Activated naive CD8-positive, alpha-beta T cell treated with anti-CD3 and anti-CD28 coated beads, Interleukin-2, amount 50 U/mL, for 24 hours (primary cell): ENCODE data around the gene VDAC2.

Experiments
- ATAC-seq: fragments of 150-1000 bp; cut with Tn5 transposase; one replicate; pipeline ENCODE4 v1.10.0; 2021
- DNase-seq: peaks from one replicate; pipeline ENCODE4 v3.0.0; 2021
- H3K27ac Mint-ChIP-seq: one replicate; pipeline ENCODE4 v1.8.0; 2021; ENCODE audit warnings: mild to moderate bottlenecking, mixed read lengths
- H3K27me3 Mint-ChIP-seq: one replicate; pipeline ENCODE4 v1.8.0; 2021; ENCODE audit warnings: mixed read lengths
- H3K36me3 Mint-ChIP-seq: one replicate; pipeline ENCODE4 v1.8.0; 2021; ENCODE audit warnings: low read depth, mixed read lengths
- H3K4me1 Mint-ChIP-seq: one replicate; pipeline ENCODE4 v1.8.0; 2021; ENCODE audit warnings: mixed read lengths
- H3K4me3 Mint-ChIP-seq: one replicate; pipeline ENCODE4 v1.8.0; 2021; ENCODE audit warnings: mild to moderate bottlenecking, moderate library complexity, mixed read lengths
- H3K9me3 Mint-ChIP-seq: one replicate; pipeline ENCODE4 v1.8.0; 2021; ENCODE audit warnings: mixed read lengths

The VDAC2 gene

DNA sequence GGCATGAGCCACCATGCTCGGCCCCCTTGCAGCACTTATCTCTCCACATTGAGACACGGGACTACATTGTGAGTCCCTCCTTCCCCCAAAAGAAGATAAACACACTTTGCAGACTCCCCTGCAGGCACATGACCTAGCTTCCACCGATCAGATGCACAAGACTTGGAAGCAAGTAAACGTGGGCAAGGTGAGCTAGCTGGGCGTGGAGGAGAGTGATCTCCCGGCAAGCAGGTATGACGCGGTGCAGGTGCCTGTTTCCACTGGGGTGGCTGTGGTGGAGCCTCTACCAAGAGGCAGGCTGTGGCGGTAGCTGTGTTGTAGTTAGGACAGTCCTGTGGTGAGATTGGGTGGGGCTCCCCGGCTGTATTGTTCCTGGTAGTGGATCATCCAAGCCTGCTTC lies 32.8 kb downstream of the VDAC2 start:
- Mint-ChIP-seq H3K36me3 (no peaks in the 10 kb centered on the region), H3K4me1 (no peaks in the 10 kb centered on the region), H3K27me3 (no peaks in the 10 kb centered on the region), H3K27ac (no peak overlapping the region), H3K4me3 (no peak overlapping the region), H3K9me3 (no peaks in the 10 kb centered on the region)
- ATAC-seq: no peak
- no peak for DNase-seq

- no peaks in the 10 kb centered on the region for H3K4me1 Mint-ChIP-seq
- H3K27ac Mint-ChIP-seq: no peak overlapping the region
- H3K36me3 Mint-ChIP-seq: no peaks in the 10 kb centered on the region
- no peaks in the 10 kb centered on the region for H3K9me3 Mint-ChIP-seq
- no peaks in the 10 kb centered on the region for H3K27me3 Mint-ChIP-seq
- H3K4me3 Mint-ChIP-seq: no peak overlapping the region
- DNase-seq (no peak), ATAC-seq (no peak)
Observed at GRCh38 chr10:75244487-75245353, 34.1 kb downstream of the VDAC2 start.

DNA sequence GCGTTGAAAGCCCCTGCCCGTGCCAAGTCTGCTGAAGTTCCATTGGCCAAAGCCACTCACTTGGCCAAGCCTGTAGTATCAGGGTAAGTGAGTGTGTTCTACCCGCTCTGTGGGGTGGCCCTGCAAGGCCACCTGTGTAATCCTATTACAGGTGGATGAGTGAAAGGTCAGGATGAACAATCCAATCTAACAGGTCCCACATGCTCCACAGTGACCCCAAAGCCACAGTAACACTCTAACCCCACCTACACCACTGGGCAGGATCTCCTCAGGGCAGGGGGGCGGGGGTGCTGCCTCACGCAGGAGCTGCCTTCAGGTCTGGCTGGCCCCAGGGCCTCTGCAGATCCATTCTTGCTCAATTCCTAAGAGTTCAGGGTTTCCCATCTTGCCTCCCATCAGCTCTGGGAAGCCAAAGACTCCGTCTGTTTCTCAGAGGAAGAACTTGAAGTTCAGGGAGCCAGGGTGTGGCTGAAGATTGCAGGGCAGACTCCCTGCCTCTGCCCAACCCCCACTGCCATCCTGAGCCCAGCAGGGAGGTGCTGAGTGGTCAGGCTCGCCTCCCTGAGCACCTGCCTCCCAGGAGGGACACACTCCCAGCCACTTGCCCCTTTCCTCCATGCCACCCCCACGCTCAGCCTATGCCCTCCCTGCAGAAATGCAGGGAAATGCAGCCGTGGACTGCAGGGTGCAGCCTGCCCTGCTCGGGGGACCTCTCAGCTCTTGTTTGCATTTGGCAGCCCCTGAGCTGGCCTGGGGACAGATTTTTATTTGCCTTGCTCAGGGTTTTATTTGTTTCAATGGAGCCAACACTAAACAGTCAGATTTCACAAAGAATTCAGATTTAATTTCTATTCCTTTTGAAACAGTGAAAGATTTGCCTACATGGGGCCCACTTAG lies 35.0 kb downstream of the VDAC2 start:
- no peaks in the 10 kb centered on the region for H3K27me3 Mint-ChIP-seq
- ATAC-seq (no peak), DNase-seq (no peak)
- no peaks in the 10 kb centered on the region for H3K4me1 Mint-ChIP-seq
- no peak overlapping the region for H3K4me3 Mint-ChIP-seq
- H3K36me3 Mint-ChIP-seq: no peaks in the 10 kb centered on the region
- no peaks in the 10 kb centered on the region for H3K9me3 Mint-ChIP-seq
- H3K27ac Mint-ChIP-seq: no peak overlapping the region

GRCh38 chr10:75246506-75246905 lies 35.9 kb downstream of the VDAC2 start:
- Mint-ChIP-seq H3K27ac (no peak overlapping the region), H3K4me1 (no peaks in the 10 kb centered on the region), H3K4me3 (no peak overlapping the region), H3K27me3 (no peaks in the 10 kb centered on the region), H3K36me3 (no peaks in the 10 kb centered on the region), H3K9me3 (no peaks in the 10 kb centered on the region)
- ATAC-seq (no peak), DNase-seq (no peak)

DNA sequence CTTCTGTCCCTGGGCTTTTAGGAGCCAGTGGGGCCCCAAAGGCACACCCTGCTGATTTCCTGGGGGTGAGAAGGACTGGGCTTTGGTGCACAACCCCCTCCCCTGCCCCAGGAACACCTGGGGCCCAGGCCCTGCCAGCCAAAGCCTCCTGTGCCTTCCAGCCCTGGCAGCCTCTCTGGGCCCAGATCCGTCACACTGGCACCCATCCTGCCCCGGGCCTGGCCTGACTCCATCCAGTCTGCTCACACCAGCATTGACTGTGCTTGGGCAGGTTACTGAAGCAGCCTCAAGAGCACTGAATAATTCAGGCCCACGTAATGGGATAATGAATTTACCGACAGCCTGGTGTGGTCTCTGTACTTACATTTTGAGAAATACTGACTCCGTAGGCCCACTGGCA lies 37.2 kb downstream of the VDAC2 start:
- no peak overlapping the region for H3K4me3 Mint-ChIP-seq
- no peak overlapping the region for H3K27ac Mint-ChIP-seq
- DNase-seq (no peak), ATAC-seq (no peak)
- H3K9me3 Mint-ChIP-seq: peaks cover 5% of the 10 kb centered on the region
- peaks cover 2% of the 10 kb centered on the region for H3K36me3 Mint-ChIP-seq
- H3K4me1 Mint-ChIP-seq: no peaks in the 10 kb centered on the region
- H3K27me3 Mint-ChIP-seq: no peaks in the 10 kb centered on the region

- DNase-seq: no peak
- Mint-ChIP-seq H3K27ac (no peak overlapping the region), H3K27me3 (no peaks in the 10 kb centered on the region), H3K36me3 (peaks cover 3% of the 10 kb centered on the region), H3K4me1 (no peaks in the 10 kb centered on the region), H3K4me3 (no peak overlapping the region), H3K9me3 (peaks cover 18% of the 10 kb centered on the region)
- ATAC-seq: no peak
Observed at GRCh38 chr10:75250934-75251333, 40.3 kb downstream of the VDAC2 start.

- Mint-ChIP-seq H3K36me3 (peaks cover 3% of the 10 kb centered on the region), H3K27ac (no peak overlapping the region), H3K9me3 (peaks cover 18% of the 10 kb centered on the region), H3K4me1 (no peaks in the 10 kb centered on the region), H3K4me3 (no peak overlapping the region), H3K27me3 (no peaks in the 10 kb centered on the region)
- ATAC-seq: no peak
- no peak for DNase-seq
Observed at GRCh38 chr10:75253281-75254220, 43.0 kb downstream of the VDAC2 start.

DNA sequence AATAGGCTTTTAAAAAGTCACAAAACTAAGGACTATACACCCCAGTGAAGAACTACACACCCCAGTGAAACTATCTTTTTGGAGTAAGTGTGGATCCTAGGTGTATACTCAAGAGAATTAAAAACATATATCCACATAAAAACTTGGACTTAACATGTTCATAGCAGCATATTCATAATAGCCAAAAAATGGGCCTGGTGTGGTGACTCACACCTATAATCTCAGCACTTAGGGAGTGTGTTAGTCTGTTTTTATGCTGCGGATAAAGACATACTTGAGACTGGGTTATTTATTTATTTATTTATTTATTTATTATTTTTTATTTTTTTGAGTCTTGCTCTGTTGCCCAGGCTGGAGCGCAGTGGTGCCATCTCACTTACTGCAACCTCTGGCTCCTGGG lies 44.1 kb downstream of the VDAC2 start:
- H3K27ac Mint-ChIP-seq: no peak overlapping the region
- ATAC-seq: no peak
- H3K4me1 Mint-ChIP-seq: no peaks in the 10 kb centered on the region
- peaks cover 18% of the 10 kb centered on the region for H3K9me3 Mint-ChIP-seq
- H3K27me3 Mint-ChIP-seq: no peaks in the 10 kb centered on the region
- H3K4me3 Mint-ChIP-seq: no peak overlapping the region
- peaks cover 3% of the 10 kb centered on the region for H3K36me3 Mint-ChIP-seq
- DNase-seq: no peak

DNA sequence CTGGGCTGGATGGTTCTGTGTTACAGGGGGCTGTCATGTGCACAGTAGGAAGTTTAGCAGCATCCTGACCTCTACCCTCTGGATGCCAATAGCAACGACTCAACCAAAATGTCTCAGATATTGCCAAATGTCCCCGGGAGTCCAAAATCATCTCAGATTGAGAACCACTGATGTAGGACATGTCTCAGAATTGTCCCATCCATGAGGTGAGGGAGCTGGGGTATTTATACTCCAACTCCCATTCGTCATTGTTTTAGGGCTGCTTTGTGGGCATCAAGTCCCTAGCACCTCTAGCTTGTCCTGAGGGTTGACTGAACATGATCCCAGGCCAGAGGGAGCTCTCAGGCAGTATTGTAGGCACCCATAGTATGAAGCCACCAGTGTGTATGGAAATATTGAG lies 50.4 kb downstream of the VDAC2 start:
- no peak overlapping the region for H3K4me3 Mint-ChIP-seq
- no peaks in the 10 kb centered on the region for H3K4me1 Mint-ChIP-seq
- DNase-seq: no peak
- peaks cover 2% of the 10 kb centered on the region for H3K36me3 Mint-ChIP-seq
- H3K9me3 Mint-ChIP-seq: no peaks in the 10 kb centered on the region
- H3K27me3 Mint-ChIP-seq: no peaks in the 10 kb centered on the region
- no peak overlapping the region for H3K27ac Mint-ChIP-seq
- ATAC-seq: no peak

DNA sequence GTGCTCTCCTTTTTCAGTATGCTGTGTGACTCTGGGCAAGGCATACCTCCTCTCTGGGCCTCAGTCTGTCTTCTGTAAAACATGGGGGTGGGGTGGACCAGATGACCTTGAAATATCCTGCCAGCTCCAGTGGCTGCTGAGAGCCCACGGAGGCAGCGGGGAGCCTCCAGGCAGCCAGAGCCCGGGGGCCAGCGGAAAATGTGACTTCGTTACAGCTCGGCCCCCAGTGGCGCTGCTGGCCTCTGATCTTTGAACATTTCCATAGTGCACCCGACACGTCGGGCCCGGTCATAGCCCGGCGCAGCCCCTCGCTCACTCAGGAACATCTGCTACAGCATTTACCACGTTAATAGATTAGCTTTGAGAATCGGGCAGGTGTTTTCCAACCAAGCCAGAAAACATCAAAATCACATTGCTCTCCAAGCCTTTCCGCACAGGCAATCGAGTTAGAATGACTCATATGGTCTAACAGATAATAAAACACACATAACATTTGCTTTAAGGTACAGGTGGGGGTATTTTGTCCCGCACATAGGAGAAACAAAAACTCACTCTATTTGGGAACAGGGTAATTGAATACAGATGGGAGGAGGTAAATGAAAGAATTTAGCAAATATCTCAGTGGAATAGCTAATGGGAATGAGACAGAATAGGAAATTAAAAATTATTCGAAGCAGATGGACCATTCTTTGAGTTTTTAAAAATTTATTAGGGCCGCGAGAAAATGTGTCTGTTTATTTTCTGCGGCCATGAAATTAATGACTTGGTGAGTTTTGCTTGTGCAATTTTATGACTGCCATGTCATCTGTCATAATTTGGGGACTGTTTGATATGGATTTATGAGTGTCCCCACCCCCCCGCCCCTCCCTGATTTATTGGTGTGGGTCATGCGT lies 51.5 kb downstream of the VDAC2 start:
- Mint-ChIP-seq H3K4me3 (no peak overlapping the region), H3K9me3 (no peaks in the 10 kb centered on the region), H3K36me3 (peaks cover 2% of the 10 kb centered on the region), H3K27me3 (no peaks in the 10 kb centered on the region), H3K27ac (no peak overlapping the region), H3K4me1 (no peaks in the 10 kb centered on the region)
- DNase-seq (no peak), ATAC-seq (no peak)

- Mint-ChIP-seq H3K4me3 (no peak overlapping the region), H3K27me3 (no peaks in the 10 kb centered on the region), H3K9me3 (no peaks in the 10 kb centered on the region), H3K36me3 (peaks cover 2% of the 10 kb centered on the region), H3K27ac (no peak overlapping the region), H3K4me1 (no peaks in the 10 kb centered on the region)
- ATAC-seq: no peak
- DNase-seq: no peak
Observed at GRCh38 chr10:75263806-75264205, 53.2 kb downstream of the VDAC2 start.

GRCh38 chr10:75265856-75266255 lies 55.3 kb downstream of the VDAC2 start:
- DNase-seq: no peak
- Mint-ChIP-seq H3K27ac (no peak overlapping the region), H3K4me1 (no peaks in the 10 kb centered on the region), H3K36me3 (no peaks in the 10 kb centered on the region), H3K27me3 (no peaks in the 10 kb centered on the region), H3K4me3 (no peak overlapping the region), H3K9me3 (no peaks in the 10 kb centered on the region)
- ATAC-seq: no peak

DNA sequence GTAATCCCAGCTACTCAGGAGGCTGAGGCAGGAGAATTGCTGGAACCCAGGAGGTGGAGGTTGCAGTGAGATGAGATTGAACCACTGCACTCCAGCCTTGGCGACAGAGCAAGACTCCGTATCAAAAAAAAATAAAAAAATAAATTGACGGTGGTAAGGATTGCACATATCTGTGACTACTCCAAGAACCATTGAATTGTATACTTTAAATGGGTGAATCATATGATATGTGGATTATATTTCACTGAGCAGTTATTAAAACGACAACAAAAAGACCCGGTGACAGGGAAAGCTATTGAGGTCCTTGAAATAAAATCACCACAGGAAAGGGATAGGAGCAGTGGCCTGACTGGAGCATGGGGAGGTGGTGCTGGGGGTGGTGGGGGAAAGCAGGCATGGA lies 56.3 kb downstream of the VDAC2 start:
- H3K4me1 Mint-ChIP-seq: no peaks in the 10 kb centered on the region

More for the DNA sequence above, 56.3 kb downstream of the VDAC2 start:
- Mint-ChIP-seq H3K27me3 (no peaks in the 10 kb centered on the region), H3K9me3 (no peaks in the 10 kb centered on the region), H3K4me3 (no peak overlapping the region), H3K27ac (no peak overlapping the region), H3K36me3 (no peaks in the 10 kb centered on the region)
- ATAC-seq (no peak), DNase-seq (no peak)
